Measurements from ENCODE around the gene GNAQ.

DNA sequence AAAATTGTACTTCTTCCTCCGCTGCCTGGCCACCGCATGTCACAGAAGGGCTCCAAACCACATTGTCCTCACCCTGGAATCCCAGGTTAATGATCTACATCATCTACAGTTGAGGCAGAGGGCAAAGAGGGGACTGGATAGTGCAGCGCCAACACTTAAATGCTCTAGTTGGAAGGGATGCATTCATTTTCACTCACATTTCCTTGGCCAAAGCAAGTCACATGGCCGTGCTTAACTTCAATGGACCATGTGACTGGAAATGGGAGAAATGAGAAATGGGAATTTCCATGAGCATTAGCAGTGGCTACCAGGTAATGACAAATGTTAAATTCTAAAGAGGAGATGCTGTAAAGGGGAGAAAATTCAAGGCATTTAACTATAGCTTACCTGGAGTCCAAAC, 13.3 kb upstream of the GNAQ start:
- TF ChIP-seq, protein P1, sequence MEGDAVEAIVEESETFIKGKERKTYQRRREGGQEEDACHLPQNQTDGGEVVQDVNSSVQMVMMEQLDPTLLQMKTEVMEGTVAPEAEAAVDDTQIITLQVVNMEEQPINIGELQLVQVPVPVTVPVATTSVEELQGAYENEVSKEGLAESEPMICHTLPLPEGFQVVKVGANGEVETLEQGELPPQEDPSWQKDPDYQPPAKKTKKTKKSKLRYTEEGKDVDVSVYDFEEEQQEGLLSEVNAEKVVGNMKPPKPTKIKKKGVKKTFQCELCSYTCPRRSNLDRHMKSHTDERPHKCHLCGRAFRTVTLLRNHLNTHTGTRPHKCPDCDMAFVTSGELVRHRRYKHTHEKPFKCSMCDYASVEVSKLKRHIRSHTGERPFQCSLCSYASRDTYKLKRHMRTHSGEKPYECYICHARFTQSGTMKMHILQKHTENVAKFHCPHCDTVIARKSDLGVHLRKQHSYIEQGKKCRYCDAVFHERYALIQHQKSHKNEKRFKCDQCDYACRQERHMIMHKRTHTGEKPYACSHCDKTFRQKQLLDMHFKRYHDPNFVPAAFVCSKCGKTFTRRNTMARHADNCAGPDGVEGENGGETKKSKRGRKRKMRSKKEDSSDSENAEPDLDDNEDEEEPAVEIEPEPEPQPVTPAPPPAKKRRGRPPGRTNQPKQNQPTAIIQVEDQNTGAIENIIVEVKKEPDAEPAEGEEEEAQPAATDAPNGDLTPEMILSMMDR (IDR thresholded peaks at IDR 0.05; ENCODE audit: low read depth, low read length), result no peak
- TF ChIP-seq MYC (IDR thresholded peaks at IDR 0.05; ENCODE audit: low read depth, low read length) (no peak), POLR2A (IDR thresholded peaks at IDR 0.05; ENCODE audit: extremely low read depth, insufficient read length) (no peak)
